IPS-18a (cell line): Measurements from ENCODE around the gene NLRP5.
A peak's percentile ranks its signal among the peaks of the same experiment; 100 is the strongest.
"Not testable (repeated sequence)": the region's sequence is repeated elsewhere in the genome, so short reads cannot be mapped to it uniquely, and the experiment has no call there.

Experiments used
- H3K27ac ChIP-seq: one replicate; pipeline ENCODE4 v1.5.1; 2013; ENCODE audit warnings: low read length
- H3K27me3 ChIP-seq: one replicate; pipeline ENCODE4 v1.6.1; 2013; ENCODE audit warnings: mild to moderate bottlenecking, low read length; ENCODE audit not compliant: control insufficient read depth, insufficient read depth
- H3K36me3 ChIP-seq: one replicate; pipeline ENCODE4 v1.6.1; 2013; ENCODE audit warnings: low read depth, low read length; ENCODE audit not compliant: control insufficient read depth
- H3K4me1 ChIP-seq: one replicate; pipeline ENCODE4 v1.6.1; 2013; ENCODE audit warnings: low read depth, low read length; ENCODE audit not compliant: control insufficient read depth
- H3K4me3 ChIP-seq: one replicate; pipeline ENCODE4 v1.5.1; 2013; ENCODE audit warnings: low read length
- H3K9ac ChIP-seq: one replicate; pipeline ENCODE4 v1.6.1; 2013; ENCODE audit warnings: mild to moderate bottlenecking, low read length, moderate library complexity
- H3K9me3 ChIP-seq: one replicate; pipeline ENCODE4 v1.6.1; 2013; ENCODE audit warnings: low read depth, low read length; ENCODE audit not compliant: control insufficient read depth

NLRP5 gene

DNA sequence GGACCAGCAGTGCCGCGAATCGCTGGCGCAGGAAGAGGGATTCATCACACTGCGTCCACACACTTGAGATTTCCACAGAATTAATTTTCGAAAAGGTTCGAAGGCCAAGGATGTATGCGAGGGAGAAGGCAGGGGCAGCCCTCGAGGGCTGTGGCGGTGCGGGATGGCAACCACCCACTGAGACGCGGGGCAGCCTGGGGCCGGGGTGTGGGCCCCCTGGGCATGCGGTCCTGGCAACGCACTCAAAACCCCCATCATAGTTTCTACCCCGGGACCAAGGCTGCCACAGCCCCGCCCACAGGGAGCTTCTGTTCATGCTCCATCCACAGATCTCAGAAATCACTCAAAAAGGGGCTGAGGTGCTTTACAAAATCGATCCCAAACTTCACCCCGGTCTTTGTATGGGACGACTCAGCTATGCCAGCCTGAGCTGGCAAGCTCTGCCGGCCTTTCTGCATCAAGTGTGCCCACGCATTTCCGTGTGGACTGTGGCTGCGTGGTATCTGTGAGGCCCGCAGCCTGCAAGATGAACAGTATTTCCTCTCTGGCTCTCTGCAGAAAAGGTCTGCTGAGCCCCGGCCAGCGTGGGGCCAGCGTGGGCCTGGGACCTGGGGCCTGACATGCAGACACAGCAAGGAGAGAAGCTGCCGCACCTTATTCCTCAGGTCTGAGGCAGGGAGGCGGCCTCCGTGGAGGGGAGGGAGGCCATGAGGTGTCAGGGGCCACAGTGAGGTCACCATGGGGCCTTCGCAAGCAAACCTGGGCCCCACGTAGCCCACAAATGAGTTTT, 115.4 kb downstream of the NLRP5 start:
- Histone ChIP-seq H3K27ac (no peak overlapping the region), H3K36me3 (peaks cover 28% of the 10 kb centered on the region), H3K9ac (no peak overlapping the region)

DNA sequence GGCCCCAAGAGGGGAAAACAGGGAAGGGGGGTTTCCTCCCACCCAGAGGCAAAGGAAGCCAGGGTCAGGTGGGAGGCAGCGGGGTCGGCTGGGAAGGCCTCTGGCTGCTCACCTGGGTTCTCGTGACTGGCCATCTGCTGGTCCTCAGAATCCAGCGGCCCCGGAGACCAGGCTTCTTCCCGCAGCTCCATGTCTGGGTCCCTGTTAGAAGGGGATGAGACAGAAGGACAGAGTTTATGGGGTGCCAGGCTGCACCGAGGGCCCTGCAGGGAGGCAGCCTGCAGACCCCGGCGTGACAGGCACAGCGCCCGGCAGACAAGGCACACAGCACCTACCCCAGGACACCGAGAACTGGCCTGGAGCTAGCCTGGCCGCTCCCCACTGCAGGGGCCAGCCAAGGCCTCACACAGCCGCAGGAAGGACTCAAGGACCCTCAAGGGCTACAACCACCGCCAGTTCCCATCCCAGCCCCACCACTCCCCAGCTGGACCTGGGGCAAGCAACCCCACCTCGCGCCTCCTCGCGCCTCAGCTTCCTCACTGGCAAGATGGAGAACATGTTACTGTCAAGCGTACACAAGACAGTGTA, 116.5 kb downstream of the NLRP5 start:
- no peak overlapping the region for H3K4me3 ChIP-seq
- peaks cover 6% of the 10 kb centered on the region for H3K4me1 ChIP-seq
- no peaks in the 10 kb centered on the region for H3K27me3 ChIP-seq
- no peak overlapping the region for H3K9ac ChIP-seq
- H3K27ac ChIP-seq, result no peak overlapping the region
- peaks cover 28% of the 10 kb centered on the region for H3K36me3 ChIP-seq
- no peaks in the 10 kb centered on the region for H3K9me3 ChIP-seq

More for the DNA sequence above, 115.4 kb downstream of the NLRP5 start:
- no peaks in the 10 kb centered on the region for H3K27me3 ChIP-seq
- H3K9me3 ChIP-seq, result no peaks in the 10 kb centered on the region
- peaks cover 6% of the 10 kb centered on the region for H3K4me1 ChIP-seq
- H3K4me3 ChIP-seq, result no peak overlapping the region

DNA sequence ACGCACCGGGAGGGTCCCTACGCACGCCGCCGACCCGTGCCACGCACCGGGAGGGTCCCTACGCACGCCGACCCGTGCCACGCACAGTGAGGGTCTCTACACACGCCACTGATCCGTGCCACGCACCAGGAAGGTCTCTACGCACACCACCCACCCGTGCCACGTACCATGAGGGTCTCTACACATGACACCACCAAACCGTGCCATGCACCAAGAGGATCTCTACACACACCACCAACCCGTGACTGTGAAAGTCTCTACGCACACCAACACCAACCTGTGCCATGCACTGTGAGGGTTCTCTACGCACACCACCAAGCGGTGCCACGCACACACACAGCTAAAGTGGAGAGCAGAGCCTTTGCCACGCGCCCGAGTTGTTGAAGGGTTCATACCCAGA, 117.8 kb downstream of the NLRP5 start:
- Histone ChIP-seq H3K4me1 (peaks cover 9% of the 10 kb centered on the region), H3K4me3 (no peak overlapping the region), H3K27me3 (no peaks in the 10 kb centered on the region), H3K36me3 (peaks cover 24% of the 10 kb centered on the region), H3K9ac (no peak overlapping the region), H3K9me3 (no peaks in the 10 kb centered on the region), H3K27ac (no peak overlapping the region)

- Histone ChIP-seq H3K36me3 (peaks cover 19% of the 10 kb centered on the region), H3K9ac (peak overlapping the region; percentile 28), H3K4me3 (no peak overlapping the region), H3K9me3 (no peaks in the 10 kb centered on the region), H3K27me3 (no peaks in the 10 kb centered on the region), H3K27ac (no peak overlapping the region), H3K4me1 (peaks cover 9% of the 10 kb centered on the region)
Measured at GRCh38 chr19:56105090-56105701, 118.6 kb downstream of the NLRP5 start.

DNA sequence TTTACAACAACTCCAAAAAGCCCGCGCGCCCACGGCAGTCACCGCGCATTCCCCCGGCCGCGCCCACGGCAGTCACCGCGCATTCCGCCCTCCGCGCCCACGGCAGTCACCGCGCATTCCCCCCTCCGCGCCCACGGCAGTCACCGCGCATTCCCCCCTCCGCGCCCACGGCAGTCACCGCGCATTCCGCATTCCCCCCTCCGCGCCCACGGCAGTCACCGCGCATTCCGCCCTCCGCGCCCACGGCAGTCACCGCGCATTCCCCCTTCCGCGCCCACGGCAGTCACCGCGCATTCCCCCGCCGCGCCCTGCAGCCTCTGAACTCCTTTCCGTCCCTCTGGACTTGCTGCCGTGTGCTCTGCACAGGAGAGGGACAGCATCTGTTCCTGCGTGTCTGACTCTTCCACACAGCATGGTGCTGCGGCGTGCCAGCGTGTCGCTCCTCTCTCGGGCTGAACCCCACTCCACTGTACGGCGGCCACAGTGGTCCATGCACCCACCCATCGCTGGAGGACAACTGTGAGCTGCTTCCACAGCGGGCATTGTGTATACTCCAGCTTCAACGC, 119.3 kb downstream of the NLRP5 start:
- H3K4me3 ChIP-seq, H3K27me3 ChIP-seq, H3K27ac ChIP-seq, H3K9me3 ChIP-seq: not testable (repeated sequence)
- peak overlapping the region; percentile 28 for H3K9ac ChIP-seq
- H3K36me3 ChIP-seq, result peaks cover 15% of the 10 kb centered on the region
- H3K4me1 ChIP-seq, result peaks cover 12% of the 10 kb centered on the region

- Histone ChIP-seq H3K27me3 (no peaks in the 10 kb centered on the region), H3K9ac (no peak overlapping the region), H3K27ac (no peak overlapping the region), H3K4me3 (no peak overlapping the region), H3K9me3 (no peaks in the 10 kb centered on the region), H3K36me3 (peaks cover 10% of the 10 kb centered on the region), H3K4me1 (peaks cover 17% of the 10 kb centered on the region)
Measured at GRCh38 chr19:56106397-56106849, 119.8 kb downstream of the NLRP5 start.

DNA sequence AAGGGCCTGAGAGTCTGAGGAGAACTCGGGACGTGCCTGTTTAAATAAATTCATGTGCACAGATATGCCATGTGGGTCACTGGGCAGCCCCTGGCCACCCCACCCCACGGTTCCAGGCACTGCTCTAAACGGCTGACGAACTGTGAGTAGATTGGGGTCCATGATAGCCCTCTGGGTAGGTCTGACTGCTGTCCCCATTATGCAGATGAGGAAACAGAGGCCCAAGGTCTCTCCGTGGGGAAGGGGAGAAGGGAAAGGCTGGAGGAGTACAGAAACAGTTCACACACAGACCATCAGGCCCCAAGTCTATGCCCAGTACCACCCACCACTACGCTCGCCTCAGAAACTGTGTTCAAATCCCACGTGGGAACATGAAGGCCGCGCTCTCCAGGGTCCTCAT, 120.4 kb downstream of the NLRP5 start:
- Histone ChIP-seq H3K9ac (no peak overlapping the region), H3K4me3 (no peak overlapping the region), H3K9me3 (no peaks in the 10 kb centered on the region), H3K36me3 (peaks cover 5% of the 10 kb centered on the region), H3K27me3 (no peaks in the 10 kb centered on the region), H3K27ac (no peak overlapping the region), H3K4me1 (peaks cover 23% of the 10 kb centered on the region)

DNA sequence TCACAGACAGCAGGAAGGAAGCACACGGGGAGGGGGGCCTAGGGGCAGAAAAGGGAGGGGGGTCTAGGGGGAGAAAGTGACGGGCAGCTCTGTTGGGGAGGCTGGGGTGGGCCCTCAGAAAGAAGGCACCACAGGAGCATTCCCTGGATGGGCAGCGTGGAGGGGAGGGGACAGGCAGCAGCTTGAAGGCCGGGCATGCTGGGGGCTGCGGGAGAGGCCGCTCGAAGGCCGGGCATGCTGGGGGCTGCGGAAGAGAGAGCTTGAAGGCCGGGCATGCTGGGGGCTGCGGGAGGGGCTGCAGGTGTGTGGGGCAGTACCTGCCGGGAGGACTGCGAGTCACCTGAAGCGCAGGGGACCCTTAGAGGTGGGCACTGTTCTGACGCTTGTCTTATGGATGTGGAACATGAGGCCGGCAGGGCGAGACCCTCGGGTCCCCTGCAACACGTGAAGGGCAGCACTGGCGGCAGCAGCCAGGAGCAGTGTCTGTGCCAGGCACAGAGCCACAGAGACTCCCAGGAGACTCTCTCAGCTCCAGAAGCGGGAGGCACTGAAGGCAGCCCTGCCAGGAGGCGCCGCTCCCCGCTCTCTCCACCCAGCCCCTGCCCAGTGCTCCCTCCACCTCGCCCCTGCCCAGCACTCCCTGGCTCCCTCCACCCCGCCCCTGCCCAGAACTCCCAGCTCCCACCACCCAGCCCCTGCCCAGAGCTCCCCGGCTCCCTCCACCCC, 121.2 kb downstream of the NLRP5 start:
- Histone ChIP-seq H3K9ac (no peak overlapping the region), H3K27ac (no peak overlapping the region), H3K9me3 (no peaks in the 10 kb centered on the region), H3K27me3 (no peaks in the 10 kb centered on the region), H3K36me3 (no peaks in the 10 kb centered on the region), H3K4me1 (peaks cover 27% of the 10 kb centered on the region), H3K4me3 (no peak overlapping the region)

- Histone ChIP-seq H3K9ac (no peak overlapping the region), H3K36me3 (no peaks in the 10 kb centered on the region), H3K9me3 (no peaks in the 10 kb centered on the region), H3K27ac (no peak overlapping the region), H3K4me1 (peaks cover 35% of the 10 kb centered on the region), H3K27me3 (no peaks in the 10 kb centered on the region), H3K4me3 (no peak overlapping the region)
Measured at GRCh38 chr19:56108447-56109195, 122.0 kb downstream of the NLRP5 start.

- H3K9ac ChIP-seq, result no peak overlapping the region
- no peaks in the 10 kb centered on the region for H3K36me3 ChIP-seq
- H3K27me3 ChIP-seq, result no peaks in the 10 kb centered on the region
- H3K4me1 ChIP-seq, result peaks cover 35% of the 10 kb centered on the region
- no peak overlapping the region for H3K27ac ChIP-seq
- H3K4me3 ChIP-seq, result no peak overlapping the region
- H3K9me3 ChIP-seq, result no peaks in the 10 kb centered on the region
Measured at GRCh38 chr19:56109226-56109625, 122.7 kb downstream of the NLRP5 start.
